Endometrial microvascular endothelial cells (primary cell): ENCODE measurements around the gene STARD13. TPM values are rescaled to one million over a fixed set of nuclear protein-coding genes. Genes with fewer than 3 reads are reported as not detected.

Experiments used
- in situ Hi-C: cut with HindIII; loops from 2 replicates; pipeline ENCODE4 v1.10.0; 2017; ENCODE audit warnings: low sequenced_read_pairs, low pct_unique_long_range_greater_than_20kb; ENCODE audit errors: inconsistent ontology term
- total RNA-seq: library from RNA; depleted of rRNA; stranded (reverse); fragments of >200 nt; gene quantifications from one replicate; pipeline ENCODE4 v1.2.3, GENCODE V29; 2015; ENCODE audit errors: inconsistent ontology term

STARD13 gene
- total RNA-seq, 1 donor from 2014 or later, result 19.1 TPM

DNA sequence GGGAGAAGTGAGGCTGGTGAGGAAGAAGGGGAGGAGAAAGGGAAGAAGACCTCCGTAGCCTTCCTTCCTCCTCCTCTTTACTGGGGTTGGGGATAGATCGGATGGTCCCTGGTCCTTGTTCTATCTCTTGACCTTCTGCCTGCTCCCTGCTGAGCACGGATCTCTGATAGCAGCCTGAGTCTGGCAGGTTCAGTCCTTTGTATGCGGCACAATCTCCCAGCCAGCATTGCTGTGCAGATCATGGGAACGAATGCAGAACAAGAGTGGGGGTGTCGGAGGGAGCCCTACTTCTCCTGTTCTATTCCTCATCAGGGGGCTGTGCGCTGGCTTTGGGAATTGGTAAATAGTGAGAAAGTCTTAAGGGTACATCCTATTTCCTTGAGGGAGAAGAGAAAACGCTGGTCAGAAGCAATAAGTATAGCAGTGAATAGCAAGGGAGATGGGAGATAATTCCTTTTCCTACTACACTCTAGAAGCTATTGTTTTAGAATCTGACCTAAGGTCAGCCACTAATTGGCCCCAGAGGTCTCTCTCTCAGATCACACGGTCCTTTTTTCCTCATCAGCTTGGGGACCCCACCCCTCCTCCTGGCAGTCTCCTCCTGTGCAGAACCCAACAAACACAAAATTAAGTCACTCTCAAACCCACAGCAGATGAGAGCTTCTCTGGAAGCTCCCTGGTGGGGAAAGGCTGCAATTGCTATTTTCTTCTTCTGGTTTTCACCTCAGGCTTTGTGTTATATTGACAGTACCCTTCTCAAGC is 228.4 kb downstream of the STARD13 start:
- in situ Hi-C loops, result no loop called here

DNA sequence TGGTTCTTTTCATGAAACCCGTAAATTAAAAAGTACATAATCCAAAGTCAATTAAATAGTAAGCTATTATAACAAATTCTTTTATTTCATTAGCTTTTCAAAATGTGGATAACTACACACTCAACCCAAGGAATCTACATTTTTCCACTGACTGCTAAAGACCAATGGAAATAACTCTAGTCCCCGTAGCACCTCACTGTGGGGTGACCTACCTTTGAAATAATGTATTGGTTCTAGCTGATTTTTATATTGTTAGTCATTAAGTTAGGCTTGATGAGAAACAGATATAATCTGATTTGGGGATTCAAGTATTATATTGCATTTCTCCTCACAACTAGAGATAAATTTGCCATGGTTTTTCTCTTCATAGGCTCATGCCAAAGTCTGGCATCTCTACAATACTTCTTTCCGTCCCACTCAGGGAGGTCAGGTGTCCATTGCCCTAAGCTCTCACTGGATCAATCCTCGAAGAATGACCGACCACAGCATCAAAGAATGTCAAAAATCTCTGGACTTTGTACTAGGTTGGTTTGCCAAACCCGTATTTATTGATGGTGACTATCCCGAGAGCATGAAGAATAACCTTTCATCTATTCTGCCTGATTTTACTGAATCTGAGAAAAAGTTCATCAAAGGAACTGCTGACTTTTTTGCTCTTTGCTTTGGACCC is 232.0 kb downstream of the STARD13 start:
- in situ Hi-C loops, result no loop called here
